Activated CD8-positive, alpha-beta memory T cell treated with anti-CD3 and anti-CD28 coated beads, Interleukin-2, amount 10 ng/mL, durations not matched to agents 7 days and 5 days (primary cell): ENCODE results near the gene DDIAS. TPM values are rescaled to one million over a fixed set of nuclear protein-coding genes. Genes with fewer than 3 reads are reported as not detected.
"Not testable (repeated sequence)": the region's sequence is repeated elsewhere in the genome, so short reads cannot be mapped to it uniquely, and the experiment has no call there.

Experiments
- ATAC-seq: fragments of 150-1000 bp; cut with Tn5 transposase; one replicate; pipeline ENCODE4 v1.10.0; 2021; ENCODE audit warnings: moderate library complexity
- CTCF ChIA-PET: fragments of 350-600 bp; sonication (Branson Sonifier 250); formaldehyde crosslinking; loops from one replicate; lab custom pipeline; 2021; ENCODE audit warnings: antibody characterized with exemption; lab: Charles Lee
- DNase-seq: peaks from one replicate; pipeline ENCODE4 v3.0.0-alpha.2; 2020
- H3K27ac Mint-ChIP-seq: one replicate; pipeline ENCODE4 v1.8.0; 2021; ENCODE audit warnings: mild to moderate bottlenecking, mixed read lengths
- H3K27me3 Mint-ChIP-seq: one replicate; pipeline ENCODE4 v1.8.0; 2021; ENCODE audit warnings: mixed read lengths
- H3K36me3 Mint-ChIP-seq: one replicate; pipeline ENCODE4 v1.8.0; 2021; ENCODE audit warnings: mild to moderate bottlenecking, mixed read lengths
- H3K4me1 Mint-ChIP-seq: one replicate; pipeline ENCODE4 v1.8.0; 2021; ENCODE audit warnings: mixed read lengths
- H3K4me3 Mint-ChIP-seq: one replicate; pipeline ENCODE4 v1.8.0; 2021; ENCODE audit warnings: mild to moderate bottlenecking, moderate library complexity, mixed read lengths
- H3K9me3 Mint-ChIP-seq: one replicate; pipeline ENCODE4 v1.8.0; 2022; ENCODE audit warnings: low read depth, mixed read lengths
- total RNA-seq, 2 experiments: library from RNA; stranded (reverse); gene quantifications; one replicate each; pipeline ENCODE4 v1.2.3, GENCODE V29; 2021

The DDIAS gene
- total RNA-seq, 2 experiments from 2014 or later = 12.0 to 16.2 TPM

- DNase-seq (no peak), ATAC-seq (no peak)
- Mint-ChIP-seq H3K9me3 (no peaks in the 10 kb centered on the region), H3K27ac (no peak overlapping the region), H3K4me3 (no peak overlapping the region), H3K4me1 (peaks cover 38% of the 10 kb centered on the region), H3K36me3 (peaks cover 17% of the 10 kb centered on the region), H3K27me3 (no peaks in the 10 kb centered on the region)
- CTCF ChIA-PET = interaction anchor here (1.5 to 2.3 kb wide), 2 partner anchors 18 to 342 kb away, joined by 8 to 9 read pairs; no protein-coding TSS in a partner anchor
Measured at GRCh38 chr11:82908311-82908710, 6.8 kb downstream of the DDIAS start.

GRCh38 chr11:82909015-82909640 lies 7.6 kb downstream of the DDIAS start:
- H3K27me3 Mint-ChIP-seq = no peaks in the 10 kb centered on the region
- no peak overlapping the region for H3K4me3 Mint-ChIP-seq
- ATAC-seq = no peak
- peaks cover 31% of the 10 kb centered on the region for H3K4me1 Mint-ChIP-seq
- H3K27ac Mint-ChIP-seq = no peak overlapping the region
- peaks cover 18% of the 10 kb centered on the region for H3K36me3 Mint-ChIP-seq
- CTCF ChIA-PET = interaction anchor here (1.0 to 2.3 kb wide), 3 partner anchors 17 to 341 kb away, joined by 4 to 9 read pairs (median 8); no protein-coding TSS in a partner anchor
- no peak for DNase-seq
- no peaks in the 10 kb centered on the region for H3K9me3 Mint-ChIP-seq

GRCh38 chr11:82919786-82920185 lies 18.2 kb downstream of the DDIAS start:
- H3K9me3 Mint-ChIP-seq, H3K27me3 Mint-ChIP-seq, ATAC-seq, DNase-seq: not testable (repeated sequence)
- Mint-ChIP-seq H3K4me3 (peak overlapping the region; percentile 65), H3K4me1 (peaks cover 36% of the 10 kb centered on the region), H3K36me3 (peaks cover 68% of the 10 kb centered on the region), H3K27ac (peak overlapping the region; percentile 94)
- CTCF ChIA-PET = interaction anchor here (1.2 to 2.3 kb wide), 3 partner anchors 13 to 70 kb away, joined by 3 to 9 read pairs (median 5); partner anchors contain the start of gene DDIAS

GRCh38 chr11:82920227-82920626 lies 18.7 kb downstream of the DDIAS start:
- H3K4me1 Mint-ChIP-seq = peaks cover 36% of the 10 kb centered on the region
- H3K27me3 Mint-ChIP-seq, H3K9me3 Mint-ChIP-seq, ATAC-seq, DNase-seq: not testable (repeated sequence)
- peaks cover 68% of the 10 kb centered on the region for H3K36me3 Mint-ChIP-seq
- H3K27ac Mint-ChIP-seq = peak overlapping the region; percentile 94
- CTCF ChIA-PET = interaction anchor here (1.0 to 2.3 kb wide), 4 partner anchors 13 to 70 kb away, joined by 3 to 9 read pairs (median 4); partner anchors contain the start of gene DDIAS
- H3K4me3 Mint-ChIP-seq = peak overlapping the region; percentile 65

GRCh38 chr11:82922396-82923173 lies 21.0 kb downstream of the DDIAS start:
- not testable (repeated sequence) for H3K27ac Mint-ChIP-seq, DNase-seq, H3K4me3 Mint-ChIP-seq, H3K9me3 Mint-ChIP-seq, H3K27me3 Mint-ChIP-seq, ATAC-seq
- peaks cover 50% of the 10 kb centered on the region for H3K36me3 Mint-ChIP-seq
- H3K4me1 Mint-ChIP-seq = peaks cover 41% of the 10 kb centered on the region
- CTCF ChIA-PET = interaction anchor here (0.6 to 1.5 kb wide), 2 partner anchors 11 to 235 kb away, joined by 3 to 4 read pairs; partner anchors contain the start of gene PCF11

GRCh38 chr11:82924522-82925224 lies 23.1 kb downstream of the DDIAS start:
- no peak for ATAC-seq
- peaks cover 32% of the 10 kb centered on the region for H3K36me3 Mint-ChIP-seq
- DNase-seq = no peak
- H3K9me3 Mint-ChIP-seq = peaks cover 2% of the 10 kb centered on the region
- H3K4me1 Mint-ChIP-seq = peaks cover 33% of the 10 kb centered on the region
- no peak overlapping the region for H3K4me3 Mint-ChIP-seq
- no peak overlapping the region for H3K27ac Mint-ChIP-seq
- H3K27me3 Mint-ChIP-seq = no peaks in the 10 kb centered on the region
- CTCF ChIA-PET = interaction anchor here (0.8 to 2.0 kb wide), 3 partner anchors 15 to 57 kb away, joined by 3 to 9 read pairs (median 4); no protein-coding TSS in a partner anchor

- no peaks in the 10 kb centered on the region for H3K27me3 Mint-ChIP-seq
- H3K4me3 Mint-ChIP-seq = no peak overlapping the region
- DNase-seq = no peak
- H3K9me3 Mint-ChIP-seq = no peaks in the 10 kb centered on the region
- CTCF ChIA-PET = interaction anchor here (1.0 to 2.1 kb wide), 10 partner anchors 11 to 144 kb away, joined by 3 to 8 read pairs (median 4); partner anchors contain the start of genes DDIAS and RAB30
- ATAC-seq = peak; percentile 82
- H3K27ac Mint-ChIP-seq = peak overlapping the region; percentile 52
- H3K36me3 Mint-ChIP-seq = peaks cover 30% of the 10 kb centered on the region
- peaks cover 9% of the 10 kb centered on the region for H3K4me1 Mint-ChIP-seq
Measured at GRCh38 chr11:82927264-82927880, 25.8 kb downstream of the DDIAS start.

GRCh38 chr11:82929121-82929520 lies 27.6 kb downstream of the DDIAS start:
- peaks cover 33% of the 10 kb centered on the region for H3K36me3 Mint-ChIP-seq
- CTCF ChIA-PET = interaction anchor here (1.0 to 1.3 kb wide), 3 partner anchors 62 to 133 kb away, joined by 3 read pairs; no protein-coding TSS in a partner anchor
- H3K9me3 Mint-ChIP-seq = no peaks in the 10 kb centered on the region
- H3K4me1 Mint-ChIP-seq = peaks cover 10% of the 10 kb centered on the region
- H3K4me3 Mint-ChIP-seq = no peak overlapping the region
- ATAC-seq (no peak), DNase-seq (no peak)
- H3K27me3 Mint-ChIP-seq = no peaks in the 10 kb centered on the region
- no peak overlapping the region for H3K27ac Mint-ChIP-seq

- no peak overlapping the region for H3K27ac Mint-ChIP-seq
- CTCF ChIA-PET = interaction anchor here (1.1 to 2.0 kb wide), 6 partner anchors 9 to 155 kb away, joined by 3 to 10 read pairs (median 3); no protein-coding TSS in a partner anchor
Measured at GRCh38 chr11:82930229-82930628, 28.7 kb downstream of the DDIAS start.

GRCh38 chr11:82930734-82931133 lies 29.2 kb downstream of the DDIAS start:
- DNase-seq (no peak), ATAC-seq (no peak)
- Mint-ChIP-seq H3K9me3 (no peaks in the 10 kb centered on the region), H3K27ac (no peak overlapping the region), H3K4me3 (no peak overlapping the region), H3K36me3 (peaks cover 38% of the 10 kb centered on the region), H3K27me3 (no peaks in the 10 kb centered on the region), H3K4me1 (peaks cover 10% of the 10 kb centered on the region)
- CTCF ChIA-PET = interaction anchor here (1.0 to 2.0 kb wide), 5 partner anchors 8 to 154 kb away, joined by 3 to 10 read pairs (median 3); no protein-coding TSS in a partner anchor

More at GRCh38 chr11:82930229-82930628, 28.7 kb downstream of the DDIAS start:
- Mint-ChIP-seq H3K36me3 (peaks cover 36% of the 10 kb centered on the region), H3K4me3 (no peak overlapping the region), H3K9me3 (no peaks in the 10 kb centered on the region), H3K27me3 (no peaks in the 10 kb centered on the region), H3K4me1 (peaks cover 10% of the 10 kb centered on the region)
- ATAC-seq (no peak), DNase-seq (no peak)

GRCh38 chr11:82932564-82932963 lies 31.0 kb downstream of the DDIAS start:
- H3K9me3 Mint-ChIP-seq = no peaks in the 10 kb centered on the region
- H3K27me3 Mint-ChIP-seq = no peaks in the 10 kb centered on the region
- H3K4me1 Mint-ChIP-seq = peaks cover 5% of the 10 kb centered on the region
- CTCF ChIA-PET = no interaction called here
- peaks cover 45% of the 10 kb centered on the region for H3K36me3 Mint-ChIP-seq
- H3K4me3 Mint-ChIP-seq = no peak overlapping the region
- DNase-seq = no peak
- ATAC-seq = no peak
- H3K27ac Mint-ChIP-seq = no peak overlapping the region

GRCh38 chr11:82936261-82936660 lies 34.7 kb downstream of the DDIAS start:
- H3K27me3 Mint-ChIP-seq = no peaks in the 10 kb centered on the region
- CTCF ChIA-PET = no interaction called here
- peaks cover 4% of the 10 kb centered on the region for H3K4me1 Mint-ChIP-seq
- ATAC-seq = no peak
- H3K36me3 Mint-ChIP-seq = peaks cover 46% of the 10 kb centered on the region
- no peak overlapping the region for H3K4me3 Mint-ChIP-seq
- H3K9me3 Mint-ChIP-seq = peaks cover 2% of the 10 kb centered on the region
- no peak for DNase-seq
- H3K27ac Mint-ChIP-seq = no peak overlapping the region
